Pancreas (tissue), 10 donors: ENCODE results near the gene CAPN13. TPM values are rescaled to one million over a fixed set of nuclear protein-coding genes. Genes with fewer than 3 reads are reported as not detected.
A peak's percentile ranks its signal among the peaks of the same experiment; 100 is the strongest.

ENCODE experiments used
- ATAC-seq, 4 donors: fragments of 200-7000 bp; cut with Tn5 transposase; one replicate each; pipeline versions ENCODE4 v1.8.0 to v1.9.1; 2020; ENCODE audit warnings: mild to moderate bottlenecking in 4 of 4, moderate library complexity in 4 of 4
- DNase-seq, 6 donors: peaks; one replicate each; pipeline ENCODE4 v3.0.0-alpha.2; 2020
- FAIRE-seq: peaks from 2 replicates; lab custom pipeline; 2012; peaks lifted over from hg19 to GRCh38; lab: Jason Lieb, UNC
- H3K27ac ChIP-seq, 4 donors: fragments of 200-600 bp; sonication (generic); 1 replicate in 3 of 4; 2 replicates in 1 of 4; pipeline versions ENCODE4 v1.5.0 to v1.8.0; 2020
- H3K27me3 ChIP-seq, 4 donors: fragments of 200-600 bp; one replicate each; pipeline ENCODE4 v1.8.0; 2021
- H3K36me3 ChIP-seq, 3 donors: fragments of 200-600 bp; sonication (generic) in 1 of 3; one replicate each; pipeline versions ENCODE4 v1.5.0 to v1.8.0; 2020 to 2021
- H3K4me1 ChIP-seq, 3 donors: fragments of 200-600 bp; one replicate each; pipeline ENCODE4 v1.8.0; 2021
- H3K4me3 ChIP-seq, 4 donors: fragments of 200-600 bp; sonication (generic) in 2 of 4; one replicate each; pipeline versions ENCODE4 v1.5.0 to v1.8.0; 2020 to 2021
- H3K9me3 ChIP-seq, 4 donors: fragments of 200-600 bp; one replicate each; pipeline ENCODE4 v1.8.0; 2021
- CTCF ChIP-seq, 4 donors: fragments of 200-600 bp; sonication (generic) in 3 of 4; IDR thresholded peaks; one replicate each; pipeline versions ENCODE4 v1.5.0 to v1.8.0; 2021; ENCODE audit warnings: antibody characterized with exemption in 4 of 4
- WGBS, 2 donors: extraction: QIAGEN DNeasy Blood & Tissue Kit; methylation state at CpG; one replicate each; pipeline ENCODE4 v1.1.7; 2013; 5-methylcytosine and 5-hydroxymethylcytosine counted together
- intact Hi-C, 3 donors: fragments of 100-400 bp; cut with DNase I; formaldehyde crosslinking; loops; one replicate each; pipeline versions ENCODE4 v1.11.1 to v1.14.2; 2022
- polyA plus RNA-seq, 2 donors: library from polyadenylated mRNA; stranded (reverse); fragments of 200-250 nt; gene quantifications; one replicate each; pipeline ENCODE4 v1.2.3, GENCODE V29; 2013
- total RNA-seq, 6 donors: library from RNA; stranded (reverse); fragmentation: NEBNext Ultra II Directional in 4 of 6; extraction: Animal tissue kit (Norgen Biotek cat#: 25700) in 4 of 6; gene quantifications; one replicate each; pipeline versions ENCODE4 v1.2.1 to v1.2.4, GENCODE V29; 2021 to 2023
- donor health status: healthy with polysubstance abuse.
- donor health status: DM: no; HTN: no; CAD: no; lungs with moderate emphysema.
- donor health status: DM: no; HTN: no; CAD: no.
- donor health status: control.
- donor health status: control.
- donor health status: Bipolar disorder and iron deficiency.
- donor health status: DM: yes; HTN: yes; CAD: no.
- donor health status: DM: no; HTN: no; CAD: no.
- donor health status: DM: no; HTN: no; CAD: no.
- donor health status: DM: yes; HTN: yes; CAD: no.

The CAPN13 gene
- total and polyA plus RNA-seq, 8 donors = 2.7 to 18.3 (median 6.5) TPM

- FAIRE-seq = no peak
- TF ChIP-seq CTCF (IDR thresholded peaks at IDR 0.05) = no peak
- H3K36me3 ChIP-seq = no peaks in the 10 kb centered on the region
- H3K27ac ChIP-seq = no peak overlapping the region
- intact Hi-C loops = loop anchor here (5.0 to 10.0 kb wide), 4 partner anchors 142 to 620 kb away; no protein-coding TSS in a partner anchor
- H3K27me3 ChIP-seq = no peaks in the 10 kb centered on the region
- no peak overlapping the region for H3K4me3 ChIP-seq
- H3K4me1 ChIP-seq = no peaks in the 10 kb centered on the region
- DNase-seq = no peak
- WGBS, 2 donors = 58 to 67% methylated on average over 8 of the region's 8 CpGs
- no peaks in the 10 kb centered on the region for H3K9me3 ChIP-seq
- no peak for ATAC-seq
Measured at GRCh38 chr2:30714811-30715709, 92.2 kb downstream of the CAPN13 start.

- no peaks in the 10 kb centered on the region for H3K4me1 ChIP-seq
- H3K27me3 ChIP-seq = no peaks in the 10 kb centered on the region
- peak in 1 of 6 donors; percentile 52 for DNase-seq
- FAIRE-seq = no peak
- no peak overlapping the region for H3K4me3 ChIP-seq
- ATAC-seq = no peak
- intact Hi-C loops = loop anchor here in 2 of 3 donors (5.0 to 10.0 kb wide), 2 partner anchors 619 to 621 kb away; no protein-coding TSS in a partner anchor
- TF ChIP-seq CTCF (IDR thresholded peaks at IDR 0.05) = no peak
- H3K9me3 ChIP-seq = no peaks in the 10 kb centered on the region
- 95 to 99% methylated on average over 3 of the region's 3 CpGs for WGBS, 2 donors
- H3K27ac ChIP-seq = no peak overlapping the region
- H3K36me3 ChIP-seq = no peaks in the 10 kb centered on the region
Measured at GRCh38 chr2:30713698-30714097, 93.5 kb downstream of the CAPN13 start.

GRCh38 chr2:30711646-30712085 lies 95.6 kb downstream of the CAPN13 start:
- H3K9me3 ChIP-seq = no peaks in the 10 kb centered on the region
- DNase-seq = peak; percentile 73 to 91 (median 86)
- no peaks in the 10 kb centered on the region for H3K4me1 ChIP-seq
- H3K36me3 ChIP-seq = no peaks in the 10 kb centered on the region
- no peak overlapping the region for H3K4me3 ChIP-seq
- WGBS, 2 donors = 15 to 23% methylated on average over 4 of the region's 4 CpGs
- intact Hi-C loops = loop anchor here in 2 of 3 donors (5.0 to 10.0 kb wide), 2 partner anchors 621 to 623 kb away; no protein-coding TSS in a partner anchor
- H3K27ac ChIP-seq = no peak overlapping the region
- TF ChIP-seq CTCF (IDR thresholded peaks at IDR 0.05) = peak; percentile 96 to 100 (median 98)
- peak; percentile 71 for FAIRE-seq
- ATAC-seq = peak; percentile 68 to 92 (median 86)
- H3K27me3 ChIP-seq = no peaks in the 10 kb centered on the region

- no peaks in the 10 kb centered on the region for H3K36me3 ChIP-seq
- 76 to 82% methylated on average over 6 of the region's 6 CpGs for WGBS, 2 donors
- DNase-seq (peak in 1 of 6 donors; percentile 30), ATAC-seq (no peak), FAIRE-seq (no peak)
- H3K9me3 ChIP-seq = no peaks in the 10 kb centered on the region
- H3K4me3 ChIP-seq = no peak overlapping the region
- TF ChIP-seq CTCF (IDR thresholded peaks at IDR 0.05) = no peak
- no peak overlapping the region for H3K27ac ChIP-seq
- no peaks in the 10 kb centered on the region for H3K27me3 ChIP-seq
- H3K4me1 ChIP-seq = no peaks in the 10 kb centered on the region
- intact Hi-C loops = loop anchor here in 2 of 3 donors (5.0 to 10.0 kb wide), 2 partner anchors 622 to 624 kb away; no protein-coding TSS in a partner anchor
Measured at GRCh38 chr2:30710461-30710860, 96.8 kb downstream of the CAPN13 start.
